WI38 (cell line): Measurements from ENCODE around the gene USP49.

Source experiments
- H3K4me3 ChIP-seq: 2 replicates; pipeline ENCODE4 v1.5.1; 2011; ENCODE audit warnings: low read depth, mild to moderate bottlenecking, control low read depth, low read length
- CTCF ChIP-seq: IDR thresholded peaks from 2 replicates; pipeline ENCODE4 v1.5.1; 2012; ENCODE audit warnings: low read depth, mild to moderate bottlenecking, control low read depth, low read length

Gene USP49

GRCh38 chr6:41750374-41750773 is 144.8 kb downstream of the USP49 start:
- no peak overlapping the region for H3K4me3 ChIP-seq
- no peak for TF ChIP-seq CTCF

GRCh38 chr6:41748542-41748941 is 146.6 kb downstream of the USP49 start:
- H3K4me3 ChIP-seq = no peak overlapping the region
- no peak for TF ChIP-seq CTCF

GRCh38 chr6:41748102-41748477 is 147.1 kb downstream of the USP49 start:
- TF ChIP-seq CTCF = no peak
- no peak overlapping the region for H3K4me3 ChIP-seq

- no peak for TF ChIP-seq CTCF
- H3K4me3 ChIP-seq = no peak within 1 kb of the TSS
These were observed 147.7 kb downstream of the USP49 start, which contains the start of gene PGC for GRCh38 chr6:41747256-41748101. TSS of gene PGC (minus strand) at chr6:41747397. CDS start at chr6:41747334, 63 bp downstream.

- TF ChIP-seq CTCF = no peak
- no peak overlapping the region for H3K4me3 ChIP-seq
These were observed 149.1 kb downstream of the USP49 start for GRCh38 chr6:41746107-41746506.

- no peak overlapping the region for H3K4me3 ChIP-seq
- no peak for TF ChIP-seq CTCF
These were observed 150.9 kb downstream of the USP49 start for GRCh38 chr6:41744236-41744787.

GRCh38 chr6:41743406-41744235 is 151.6 kb downstream of the USP49 start:
- TF ChIP-seq CTCF = no peak
- no peak overlapping the region for H3K4me3 ChIP-seq
